PFSK-1 (cell line): Measurements from ENCODE around the gene PNRC1.

Experiments
- FOXP2 ChIP-seq: optimal IDR thresholded peaks from 2 replicates; pipeline ENCODE3; 2011; ENCODE audit warnings: borderline replicate concordance, control low read depth, inconsistent platforms; ENCODE audit not compliant: insufficient read depth; ENCODE audit errors: extremely low read length, extremely low read depth
- POLR2AphosphoS5 ChIP-seq: IDR thresholded peaks from 2 replicates; pipeline ENCODE4 v1.6.1; 2012; ENCODE audit warnings: low read depth, mild to moderate bottlenecking, control low read depth, low read length, moderate library complexity
- REST ChIP-seq, 2 experiments: IDR thresholded peaks; 2 replicates each; pipeline versions ENCODE4 v1.6.1 to v1.8.0; 2011 to 2012; ENCODE audit warnings: low read depth in 2 of 2, low read length in 2 of 2, control low read depth in 1 of 2, inconsistent platforms in 1 of 2, mild to moderate bottlenecking in 1 of 2, moderate library complexity in 1 of 2; ENCODE audit not compliant: insufficient read depth in 1 of 2
- SIN3A ChIP-seq: IDR thresholded peaks from 2 replicates; pipeline ENCODE4 v1.6.1; 2012; ENCODE audit warnings: mild to moderate bottlenecking, low read length, moderate library complexity, borderline replicate concordance; ENCODE audit not compliant: insufficient read depth
- TAF1 ChIP-seq: IDR thresholded peaks from 2 replicates; pipeline ENCODE4 v1.6.1; 2012; ENCODE audit warnings: low read length, control low read depth, borderline replicate concordance; ENCODE audit not compliant: insufficient read depth

- TF ChIP-seq SIN3A (peak; percentile 43; the same call in 1 of the 2 replicates), POLR2AphosphoS5 (peak; percentile 99), FOXP2 (peak; percentile 82), REST (IDR thresholded peaks at IDR 0.05; ENCODE audit: insufficient read depth in 1 of 2, low read depth in 2 of 2, low read length in 2 of 2) (peak in 1 of 2 experiments; percentile 47; a peak in 3 of 4 replicates), TAF1 (peak; percentile 98; the same call in 1 of the 2 replicates)
These were observed at the start of gene PNRC1 for GRCh38 chr6:89080281-89081128.
